ENCODE results near the gene NOL7.

NOL7 gene

GRCh38 chr6:13614926-13615791 is at the start of gene NOL7:
TSS of gene NOL7 (plus strand) at chr6:13615335. CDS start at chr6:13615359, 24 bp downstream.
- peak; percentile 98 for FAIRE-seq
- peak; percentile 97 for DNase-seq (ENCODE audit: extremely low spot score, insufficient read length, low read depth)

- no peak for FAIRE-seq
- no peak for DNase-seq (ENCODE audit: extremely low spot score, insufficient read length, low read depth)
Measured at GRCh38 chr6:13565921-13566320, 49.2 kb upstream of the NOL7 start.

GRCh38 chr6:13566500-13566899 is 48.6 kb upstream of the NOL7 start:
- DNase-seq (ENCODE audit: extremely low spot score, insufficient read length, low read depth) (no peak), FAIRE-seq (no peak)

GRCh38 chr6:13568970-13569369 is 46.2 kb upstream of the NOL7 start:
- FAIRE-seq, result no peak

GRCh38 chr6:13572240-13572639 is 42.9 kb upstream of the NOL7 start:
- DNase-seq (ENCODE audit: extremely low spot score, insufficient read length, low read depth), result no peak
- FAIRE-seq, result no peak

More at GRCh38 chr6:13568970-13569369, 46.2 kb upstream of the NOL7 start:
- DNase-seq (ENCODE audit: extremely low spot score, insufficient read length, low read depth), result no peak

GRCh38 chr6:13572951-13573654 is 42.0 kb upstream of the NOL7 start:
- FAIRE-seq (no peak), DNase-seq (ENCODE audit: extremely low spot score, insufficient read length, low read depth) (no peak)

GRCh38 chr6:13573669-13574110 is 41.4 kb upstream of the NOL7 start:
- DNase-seq (ENCODE audit: extremely low spot score, insufficient read length, low read depth) (no peak), FAIRE-seq (no peak)

- DNase-seq (ENCODE audit: extremely low spot score, insufficient read length, low read depth) (peak; percentile 96), FAIRE-seq (peak; percentile 90)
Measured at GRCh38 chr6:13574149-13574570, 41.0 kb upstream of the NOL7 start.

GRCh38 chr6:13574571-13575376 is 40.4 kb upstream of the NOL7 start, which contains the start of gene SIRT5:
TSS of gene SIRT5 (plus strand) at chr6:13574601. CDS start at chr6:13584111, 9,510 bp downstream.
- DNase-seq (ENCODE audit: extremely low spot score, insufficient read length, low read depth) (peak; percentile 49), FAIRE-seq (peak; percentile 87)

- no peak for DNase-seq (ENCODE audit: extremely low spot score, insufficient read length, low read depth)
- no peak for FAIRE-seq
Measured at GRCh38 chr6:13575377-13575775, 39.8 kb upstream of the NOL7 start.

- DNase-seq (ENCODE audit: extremely low spot score, insufficient read length, low read depth) (no peak), FAIRE-seq (no peak)
Measured at GRCh38 chr6:13576017-13576416, 39.1 kb upstream of the NOL7 start.

GRCh38 chr6:13577926-13578325 is 37.2 kb upstream of the NOL7 start:
- DNase-seq (ENCODE audit: extremely low spot score, insufficient read length, low read depth), result no peak
- FAIRE-seq, result no peak

- DNase-seq (ENCODE audit: extremely low spot score, insufficient read length, low read depth), result no peak
- no peak for FAIRE-seq
Measured at GRCh38 chr6:13579911-13580310, 35.2 kb upstream of the NOL7 start.

- FAIRE-seq (no peak), DNase-seq (ENCODE audit: extremely low spot score, insufficient read length, low read depth) (no peak)
Measured at GRCh38 chr6:13581700-13582229, 33.4 kb upstream of the NOL7 start.

GRCh38 chr6:13586603-13587542 is 28.3 kb upstream of the NOL7 start:
- FAIRE-seq, result no peak
- DNase-seq (ENCODE audit: extremely low spot score, insufficient read length, low read depth), result no peak

GRCh38 chr6:13589801-13590200 is 25.3 kb upstream of the NOL7 start:
- FAIRE-seq (no peak), DNase-seq (ENCODE audit: extremely low spot score, insufficient read length, low read depth) (no peak)

GRCh38 chr6:13590574-13591153 is 24.5 kb upstream of the NOL7 start:
- FAIRE-seq, result peak; percentile 29
- DNase-seq (ENCODE audit: extremely low spot score, insufficient read length, low read depth), result no peak

GRCh38 chr6:13591205-13591921 is 23.8 kb upstream of the NOL7 start:
- no peak for DNase-seq (ENCODE audit: extremely low spot score, insufficient read length, low read depth)
- no peak for FAIRE-seq
